ES-I3 (cell line): ENCODE measurements around the gene NPR2.

Experiments
- H3K36me3 ChIP-seq: 2 replicates; pipeline ENCODE4 v1.6.1; 2013; ENCODE audit warnings: mild to moderate bottlenecking, low read length, control low read depth, moderate library complexity; ENCODE audit not compliant: insufficient read depth
- H3K4me1 ChIP-seq: 2 replicates; pipeline ENCODE4 v1.6.1; 2013; ENCODE audit warnings: mild to moderate bottlenecking, control low read depth, low read length; ENCODE audit not compliant: insufficient read depth
- H3K9ac ChIP-seq: 2 replicates; pipeline ENCODE4 v1.6.1; 2013; ENCODE audit warnings: low read depth, mild to moderate bottlenecking, low read length, moderate library complexity
- H3K9me3 ChIP-seq: 2 replicates; pipeline ENCODE4 v1.6.1; 2013; ENCODE audit warnings: mild to moderate bottlenecking, low read length, moderate library complexity; ENCODE audit not compliant: control insufficient read depth, insufficient read depth

The NPR2 gene

GRCh38 chr9:35774907-35775635 lies 16.3 kb upstream of the NPR2 start:
- Histone ChIP-seq H3K9me3 (no peaks in the 10 kb centered on the region), H3K9ac (no peak overlapping the region), H3K4me1 (peaks cover 14% of the 10 kb centered on the region; the same call in 1 of the 2 replicates), H3K36me3 (no peaks in the 10 kb centered on the region)

GRCh38 chr9:35776018-35776417 lies 15.4 kb upstream of the NPR2 start:
- Histone ChIP-seq H3K9me3 (no peaks in the 10 kb centered on the region), H3K36me3 (no peaks in the 10 kb centered on the region), H3K4me1 (peaks cover 14% of the 10 kb centered on the region; the same call in 1 of the 2 replicates), H3K9ac (no peak overlapping the region)

- Histone ChIP-seq H3K4me1 (peaks cover 14% of the 10 kb centered on the region; the same call in 1 of the 2 replicates), H3K9me3 (no peaks in the 10 kb centered on the region), H3K36me3 (no peaks in the 10 kb centered on the region), H3K9ac (no peak overlapping the region)
Observed at GRCh38 chr9:35778496-35778895, 12.9 kb upstream of the NPR2 start.

GRCh38 chr9:35781066-35781465 lies 10.3 kb upstream of the NPR2 start:
- Histone ChIP-seq H3K9me3 (no peaks in the 10 kb centered on the region; the same call in 1 of the 2 replicates), H3K36me3 (no peaks in the 10 kb centered on the region), H3K4me1 (peaks cover 1% of the 10 kb centered on the region; the same call in 1 of the 2 replicates), H3K9ac (no peak overlapping the region)

- Histone ChIP-seq H3K9ac (no peak overlapping the region), H3K4me1 (no peaks in the 10 kb centered on the region), H3K9me3 (no peaks in the 10 kb centered on the region; the same call in 1 of the 2 replicates), H3K36me3 (no peaks in the 10 kb centered on the region)
Observed at GRCh38 chr9:35783418-35783817, 8.0 kb upstream of the NPR2 start.

GRCh38 chr9:35789541-35789940 lies 1.9 kb upstream of the NPR2 start:
- no peaks in the 10 kb centered on the region; the same call in 1 of the 2 replicates for H3K9me3 ChIP-seq
- no peak overlapping the region for H3K9ac ChIP-seq
- H3K36me3 ChIP-seq: no peaks in the 10 kb centered on the region
- H3K4me1 ChIP-seq: peaks cover 4% of the 10 kb centered on the region; the same call in 1 of the 2 replicates

- Histone ChIP-seq H3K9me3 (no peaks in the 10 kb centered on the region; the same call in 1 of the 2 replicates), H3K4me1 (peaks cover 4% of the 10 kb centered on the region; the same call in 1 of the 2 replicates), H3K9ac (no peak overlapping the region), H3K36me3 (no peaks in the 10 kb centered on the region)
Observed at GRCh38 chr9:35790025-35790384, 1.4 kb upstream of the NPR2 start.

GRCh38 chr9:35790385-35791296 lies 750 bp upstream of the NPR2 start:
- peaks cover 4% of the 10 kb centered on the region; the same call in 1 of the 2 replicates for H3K4me1 ChIP-seq
- no peaks in the 10 kb centered on the region for H3K9me3 ChIP-seq
- no peaks in the 10 kb centered on the region for H3K36me3 ChIP-seq
- peak overlapping the region; percentile 38 for H3K9ac ChIP-seq

GRCh38 chr9:35792024-35792813 lies 828 bp downstream of the NPR2 start:
- H3K9me3 ChIP-seq: no peaks in the 10 kb centered on the region

GRCh38 chr9:35792826-35793225 lies 1.4 kb downstream of the NPR2 start:
- H3K9ac ChIP-seq: no peak overlapping the region
- no peaks in the 10 kb centered on the region for H3K36me3 ChIP-seq
- no peaks in the 10 kb centered on the region for H3K9me3 ChIP-seq
- H3K4me1 ChIP-seq: peaks cover 10% of the 10 kb centered on the region

More at GRCh38 chr9:35792024-35792813, 828 bp downstream of the NPR2 start:
- Histone ChIP-seq H3K9ac (peak overlapping the region; percentile 9; the same call in 1 of the 2 replicates), H3K4me1 (peaks cover 10% of the 10 kb centered on the region), H3K36me3 (no peaks in the 10 kb centered on the region)

- H3K9ac ChIP-seq: no peak overlapping the region
- peaks cover 10% of the 10 kb centered on the region for H3K4me1 ChIP-seq
Observed at GRCh38 chr9:35793461-35793860, 2.1 kb downstream of the NPR2 start.

GRCh38 chr9:35795695-35796094 lies 4.3 kb downstream of the NPR2 start:
- H3K4me1 ChIP-seq: peaks cover 15% of the 10 kb centered on the region
- no peak overlapping the region for H3K9ac ChIP-seq
- no peaks in the 10 kb centered on the region for H3K9me3 ChIP-seq
- no peaks in the 10 kb centered on the region for H3K36me3 ChIP-seq

More at GRCh38 chr9:35793461-35793860, 2.1 kb downstream of the NPR2 start:
- H3K9me3 ChIP-seq: no peaks in the 10 kb centered on the region
- no peaks in the 10 kb centered on the region for H3K36me3 ChIP-seq

- Histone ChIP-seq H3K4me1 (peaks cover 15% of the 10 kb centered on the region), H3K9ac (no peak overlapping the region), H3K9me3 (no peaks in the 10 kb centered on the region), H3K36me3 (no peaks in the 10 kb centered on the region)
Observed at GRCh38 chr9:35797311-35798109, 6.1 kb downstream of the NPR2 start.
